ENCODE measurements around the gene CYB561A3. TPM values are rescaled to one million over a fixed set of nuclear protein-coding genes. Genes with fewer than 3 reads are reported as not detected.

CYB561A3 gene
- total RNA-seq, 1 donor from 2014 or later: 39.0 TPM

- H3K4me3 ChIP-seq (ENCODE audit: low read depth, low read length): no peak overlapping the region
- H3K36me3 ChIP-seq (ENCODE audit: control insufficient read depth, insufficient read depth, low read length): no peaks in the 10 kb centered on the region
- H3K27me3 ChIP-seq (ENCODE audit: control insufficient read depth, insufficient read depth, low read length): no peaks in the 10 kb centered on the region
- no peak for TF ChIP-seq CTCF (IDR thresholded peaks at IDR 0.05; ENCODE audit: insufficient read depth, low read length, poor library complexity, severe bottlenecking)
- DNase-seq (ENCODE audit: low read depth): no peak
Measured at GRCh38 chr11:61372659-61373420, 11.2 kb upstream of the CYB561A3 start.

DNA sequence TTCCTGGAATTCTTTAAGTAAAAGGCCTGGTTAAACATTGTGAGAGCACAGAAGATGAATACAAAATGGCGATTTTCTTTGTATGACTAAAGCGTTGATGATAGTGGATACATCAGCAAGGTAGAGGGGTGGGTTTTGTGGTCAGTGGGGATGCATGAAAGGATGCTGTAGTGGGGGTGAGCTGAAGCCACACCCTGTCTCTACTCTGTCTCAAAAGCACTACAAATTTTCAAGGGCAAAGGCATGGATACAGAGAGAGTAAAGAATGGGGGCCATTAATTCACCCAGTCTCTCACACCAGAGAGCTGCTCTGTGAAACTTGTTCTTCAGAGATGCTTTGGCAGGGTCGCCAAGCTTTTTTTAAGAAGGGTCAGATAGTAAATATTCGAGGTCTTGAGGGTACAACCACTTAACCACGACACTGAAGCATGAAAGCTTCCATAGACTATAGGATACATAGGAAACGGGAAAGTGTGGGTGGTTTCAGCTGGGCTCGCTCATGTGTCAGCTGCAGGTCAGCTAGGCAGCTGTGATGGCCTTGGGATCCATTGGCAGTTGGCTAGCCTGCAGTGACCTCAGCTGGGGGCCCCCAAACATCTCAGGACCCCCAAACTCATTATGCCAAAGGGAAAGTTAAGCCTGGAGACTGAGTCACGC, 8.8 kb upstream of the CYB561A3 start:
- Histone ChIP-seq H3K27me3 (ENCODE audit: control insufficient read depth, insufficient read depth, low read length) (no peaks in the 10 kb centered on the region), H3K4me3 (ENCODE audit: low read depth, low read length) (no peak overlapping the region), H3K36me3 (ENCODE audit: control insufficient read depth, insufficient read depth, low read length) (no peaks in the 10 kb centered on the region)
- DNase-seq (ENCODE audit: low read depth): no peak
- TF ChIP-seq CTCF (IDR thresholded peaks at IDR 0.05; ENCODE audit: insufficient read depth, low read length, poor library complexity, severe bottlenecking): no peak

DNA sequence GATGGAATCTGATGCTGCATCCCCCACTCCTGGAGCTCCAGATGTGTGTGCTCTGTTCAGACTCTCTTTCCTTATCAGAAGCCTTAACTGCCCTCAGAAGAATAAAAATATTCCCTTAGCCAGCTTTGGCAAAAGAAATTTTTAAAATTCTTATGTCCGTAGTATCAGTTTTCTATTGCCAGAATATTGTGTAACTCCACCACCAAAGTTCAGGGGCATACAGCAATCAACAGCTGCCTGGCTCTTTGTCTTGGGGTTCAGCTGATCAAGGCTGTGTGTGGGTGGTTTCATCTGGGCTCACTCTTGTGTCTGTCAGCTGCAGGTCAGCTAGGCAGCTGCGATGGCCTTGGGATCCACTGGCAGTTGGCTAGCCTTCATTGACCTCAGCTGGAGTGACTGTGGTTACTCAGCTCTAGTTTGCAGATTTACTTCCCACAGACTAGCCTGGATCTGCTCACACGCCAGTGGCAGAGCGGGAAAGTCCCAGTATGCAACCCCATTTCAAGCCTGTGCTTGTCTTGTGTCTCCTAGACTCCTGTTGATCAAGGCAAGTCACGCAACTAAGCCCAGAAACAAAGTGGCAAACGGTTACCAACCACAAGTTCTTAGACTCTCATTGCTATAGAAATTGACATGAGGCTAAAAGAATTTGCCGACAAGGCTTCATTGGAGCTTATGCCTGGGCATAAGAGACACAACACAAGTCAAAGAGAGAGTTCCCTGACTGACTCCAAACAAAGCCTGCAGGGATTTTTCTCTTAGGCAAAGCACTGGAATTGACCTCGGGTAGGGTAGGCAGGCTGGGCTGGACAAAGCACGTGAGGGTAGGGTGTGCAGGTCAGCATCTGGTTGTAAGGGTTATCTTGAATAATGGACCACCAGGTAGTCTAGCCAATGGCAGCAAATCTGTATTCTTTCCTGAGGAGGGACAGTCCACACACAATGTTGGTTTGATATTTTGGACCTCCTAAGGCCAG, 8.0 kb upstream of the CYB561A3 start:
- no peak for DNase-seq (ENCODE audit: low read depth)
- H3K27me3 ChIP-seq (ENCODE audit: control insufficient read depth, insufficient read depth, low read length): no peaks in the 10 kb centered on the region
- no peak for TF ChIP-seq CTCF (IDR thresholded peaks at IDR 0.05; ENCODE audit: insufficient read depth, low read length, poor library complexity, severe bottlenecking)
- no peak overlapping the region for H3K4me3 ChIP-seq (ENCODE audit: low read depth, low read length)
- H3K36me3 ChIP-seq (ENCODE audit: control insufficient read depth, insufficient read depth, low read length): no peaks in the 10 kb centered on the region

DNA sequence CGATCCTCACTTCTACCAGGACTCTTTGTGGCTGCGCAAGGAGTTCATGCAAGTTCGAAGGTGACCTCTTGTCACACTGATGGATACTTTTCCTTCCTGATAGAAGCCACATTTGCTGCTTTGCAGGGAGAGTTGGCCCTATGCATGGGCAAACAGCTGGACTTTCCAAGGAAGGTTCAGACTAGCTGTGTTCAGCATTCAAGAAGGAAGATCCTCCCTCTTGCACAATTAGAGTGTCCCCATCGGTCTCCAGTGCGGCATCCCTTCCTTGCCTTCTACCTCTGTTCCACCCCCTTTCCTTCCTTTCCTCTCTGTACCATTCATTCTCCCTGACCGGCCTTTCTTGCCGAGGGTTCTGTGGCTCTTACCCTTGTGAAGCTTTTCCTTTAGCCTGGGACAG, 7.0 kb upstream of the CYB561A3 start:
- no peak for TF ChIP-seq CTCF (IDR thresholded peaks at IDR 0.05; ENCODE audit: insufficient read depth, low read length, poor library complexity, severe bottlenecking)
- no peaks in the 10 kb centered on the region for H3K36me3 ChIP-seq (ENCODE audit: control insufficient read depth, insufficient read depth, low read length)
- H3K4me3 ChIP-seq (ENCODE audit: low read depth, low read length): no peak overlapping the region
- no peak for DNase-seq (ENCODE audit: low read depth)
- H3K27me3 ChIP-seq (ENCODE audit: control insufficient read depth, insufficient read depth, low read length): no peaks in the 10 kb centered on the region

- no peak for DNase-seq (ENCODE audit: low read depth)
- no peaks in the 10 kb centered on the region for H3K27me3 ChIP-seq (ENCODE audit: control insufficient read depth, insufficient read depth, low read length)
- no peaks in the 10 kb centered on the region for H3K36me3 ChIP-seq (ENCODE audit: control insufficient read depth, insufficient read depth, low read length)
- no peak overlapping the region for H3K4me3 ChIP-seq (ENCODE audit: low read depth, low read length)
- TF ChIP-seq CTCF (IDR thresholded peaks at IDR 0.05; ENCODE audit: insufficient read depth, low read length, poor library complexity, severe bottlenecking): no peak
Measured at GRCh38 chr11:61367406-61367805, 5.7 kb upstream of the CYB561A3 start.
